Measurements from ENCODE around the gene IL37.

DNA sequence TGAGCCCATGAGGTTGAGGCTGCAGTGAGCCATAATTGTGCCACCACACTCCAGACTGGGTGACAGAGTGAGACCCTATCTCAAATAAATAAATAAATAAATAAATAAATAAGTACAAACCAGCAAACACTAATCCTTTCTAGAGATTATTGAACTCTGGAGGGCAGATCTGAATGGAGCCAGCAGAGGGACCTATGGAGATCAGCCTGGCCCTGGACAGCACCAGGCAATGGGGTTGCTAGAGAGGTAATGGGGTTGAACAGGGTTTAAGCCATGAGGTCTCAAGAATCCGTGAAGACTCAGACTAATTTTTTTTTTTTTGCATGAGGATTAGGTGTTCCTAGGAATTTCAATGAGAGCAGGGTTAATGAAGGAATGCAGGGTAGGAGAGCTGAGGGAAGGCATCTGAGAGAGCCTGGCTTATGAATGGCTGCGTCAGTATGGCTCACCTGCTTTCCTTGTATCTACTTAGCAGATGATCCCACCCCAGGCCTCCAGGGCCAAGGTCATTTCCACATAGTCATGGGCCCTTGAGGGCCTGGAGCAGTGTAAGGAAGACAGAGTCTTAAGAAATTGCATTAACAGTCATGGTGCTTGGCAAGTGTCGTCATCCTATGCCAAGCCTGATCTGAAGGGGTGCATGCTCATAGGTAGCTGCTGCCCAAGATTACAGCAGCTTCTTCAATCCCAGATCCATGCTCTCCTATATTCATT is 34.6 kb upstream of the IL37 start:
- TF ChIP-seq, protein P1, sequence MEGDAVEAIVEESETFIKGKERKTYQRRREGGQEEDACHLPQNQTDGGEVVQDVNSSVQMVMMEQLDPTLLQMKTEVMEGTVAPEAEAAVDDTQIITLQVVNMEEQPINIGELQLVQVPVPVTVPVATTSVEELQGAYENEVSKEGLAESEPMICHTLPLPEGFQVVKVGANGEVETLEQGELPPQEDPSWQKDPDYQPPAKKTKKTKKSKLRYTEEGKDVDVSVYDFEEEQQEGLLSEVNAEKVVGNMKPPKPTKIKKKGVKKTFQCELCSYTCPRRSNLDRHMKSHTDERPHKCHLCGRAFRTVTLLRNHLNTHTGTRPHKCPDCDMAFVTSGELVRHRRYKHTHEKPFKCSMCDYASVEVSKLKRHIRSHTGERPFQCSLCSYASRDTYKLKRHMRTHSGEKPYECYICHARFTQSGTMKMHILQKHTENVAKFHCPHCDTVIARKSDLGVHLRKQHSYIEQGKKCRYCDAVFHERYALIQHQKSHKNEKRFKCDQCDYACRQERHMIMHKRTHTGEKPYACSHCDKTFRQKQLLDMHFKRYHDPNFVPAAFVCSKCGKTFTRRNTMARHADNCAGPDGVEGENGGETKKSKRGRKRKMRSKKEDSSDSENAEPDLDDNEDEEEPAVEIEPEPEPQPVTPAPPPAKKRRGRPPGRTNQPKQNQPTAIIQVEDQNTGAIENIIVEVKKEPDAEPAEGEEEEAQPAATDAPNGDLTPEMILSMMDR (conservative IDR thresholded peaks at IDR 0.05; ENCODE audit: low read depth in 2 of 2), result no peak
- TF ChIP-seq POLR2AphosphoS5 (IDR thresholded peaks at IDR 0.05; ENCODE audit: low read depth), result no peak
